Keratinocyte (primary cell): ENCODE data around the gene COA7. TPM values are rescaled to one million over a fixed set of nuclear protein-coding genes. Genes with fewer than 3 reads are reported as not detected.

Experiments used
- DNase-seq: peaks from one replicate; pipeline ENCODE4 v3.0.0-alpha.2; 2011; ENCODE audit warnings: low read depth, missing footprints, low spot score
- FAIRE-seq: peaks from 2 replicates; lab custom pipeline; 2011; peaks lifted over from hg19 to GRCh38; lab: Jason Lieb, UNC
- H2AFZ ChIP-seq: 2 replicates; pipeline ENCODE4 v1.6.0; 2012; ENCODE audit warnings: low read length, control low read depth, inconsistent platforms; ENCODE audit not compliant: control insufficient read depth
- H3K27ac ChIP-seq: 2 replicates; pipeline ENCODE4 v1.5.1; 2011; ENCODE audit warnings: low read length; ENCODE audit not compliant: control insufficient read depth, insufficient read depth
- H3K27me3 ChIP-seq: 3 replicates; pipeline ENCODE4 v1.6.0; 2011; ENCODE audit warnings: low read length; ENCODE audit not compliant: control insufficient read depth, insufficient read depth; ENCODE audit errors: extremely low read depth
- H3K36me3 ChIP-seq, 2 experiments: 2 replicates in 1 of 2; 3 replicates in 1 of 2; pipeline ENCODE4 v1.5.1; 2011; ENCODE audit warnings: low read length in 2 of 2, mild to moderate bottlenecking in 1 of 2; ENCODE audit not compliant: control insufficient read depth in 2 of 2, insufficient read depth in 2 of 2; ENCODE audit errors: extremely low read depth in 1 of 2
- H3K4me1 ChIP-seq: 3 replicates; pipeline ENCODE4 v1.5.1; 2011; ENCODE audit warnings: low read length; ENCODE audit not compliant: control insufficient read depth, insufficient read depth; ENCODE audit errors: extremely low read depth
- H3K4me2 ChIP-seq: 3 replicates; pipeline ENCODE4 v1.6.0; 2011; ENCODE audit warnings: low read depth, low read length; ENCODE audit not compliant: control insufficient read depth, insufficient read depth; ENCODE audit errors: extremely low read depth
- H3K4me3 ChIP-seq, 3 experiments: fragments of 200-600 bp in 1 of 3; sonication (generic) in 1 of 3; 2 replicates in 2 of 3; 3 replicates in 1 of 3; pipeline ENCODE4 v1.5.1; 2011 to 2016; ENCODE audit warnings: low read length in 3 of 3, mild to moderate bottlenecking in 3 of 3, control low read depth in 2 of 3, inconsistent platforms in 1 of 3, low read depth in 1 of 3, mixed read lengths in 1 of 3, mixed run types in 1 of 3, moderate library complexity in 1 of 3; ENCODE audit not compliant: control insufficient read depth in 2 of 3, insufficient read depth in 2 of 3; ENCODE audit errors: extremely low read depth in 1 of 3
- H3K79me2 ChIP-seq: 2 replicates; pipeline ENCODE4 v1.6.0; 2012; ENCODE audit warnings: low read length; ENCODE audit not compliant: control insufficient read depth, insufficient read depth
- H3K9ac ChIP-seq: 3 replicates; pipeline ENCODE4 v1.6.0; 2011; ENCODE audit warnings: low read length; ENCODE audit not compliant: control insufficient read depth, insufficient read depth; ENCODE audit errors: extremely low read depth
- H3K9me1 ChIP-seq: 3 replicates; pipeline ENCODE4 v1.6.0; 2011; ENCODE audit warnings: low read length; ENCODE audit not compliant: control insufficient read depth, insufficient read depth; ENCODE audit errors: extremely low read depth
- H3K9me3 ChIP-seq: 2 replicates; pipeline ENCODE4 v1.5.1; 2012; ENCODE audit warnings: low read depth, low read length; ENCODE audit not compliant: control insufficient read depth
- H4K20me1 ChIP-seq: 3 replicates; pipeline ENCODE4 v1.6.0; 2011; ENCODE audit warnings: low read length; ENCODE audit not compliant: control insufficient read depth, insufficient read depth; ENCODE audit errors: extremely low read depth
- EZH2 ChIP-seq: IDR thresholded peaks from one replicate; pipeline ENCODE4 v1.6.1; 2012; ENCODE audit warnings: inconsistent platforms, mild to moderate bottlenecking, low read length, moderate library complexity
- dilution Hi-C: fragments of 300-500 bp; cut with MboI; formaldehyde crosslinking; loops from one replicate; pipeline ENCODE4 v1.7.0; 2020; ENCODE audit warnings: low sequenced_read_pairs; ENCODE audit not compliant: extremely low pct_ligation_motif_present
- polyA plus RNA-seq, 5 experiments: library from polyadenylated mRNA; depleted of rRNA in 3 of 5; stranded (reverse) in 3 of 5; stranded (forward) in 1 of 5; unstranded in 1 of 5; fragments of >200 nt; gene quantifications; 1 replicate in 1 of 5; 2 replicates in 3 of 5; 3 replicates in 1 of 5; pipeline versions ENCODE4 v1.2.1 to v1.2.3, GENCODE V29; 2011 to 2012; ENCODE audit warnings: missing spikeins in 2 of 5, low read depth in 1 of 5, low replicate concordance in 1 of 5
- TF ChIP-seq, protein P1 (sequence below), 3 experiments: IDR thresholded peaks in 1 of 3; conservative IDR thresholded peaks in 1 of 3; optimal IDR thresholded peaks in 1 of 3; 2 replicates in 2 of 3; 3 replicates in 1 of 3; pipeline versions ENCODE3 to v1.5.1; 2011; ENCODE audit warnings: low read length in 3 of 3, mild to moderate bottlenecking in 3 of 3, moderate library complexity in 2 of 3, control low read depth in 1 of 3, inconsistent platforms in 1 of 3; ENCODE audit not compliant: insufficient read depth in 2 of 3; ENCODE audit errors: extremely low read depth in 1 of 3

COA7 gene
- polyA plus RNA-seq, 1 donor (not counting 4 experiments of a cell fraction or from before 2014, with no cell fraction given): 23.5 TPM

DNA sequence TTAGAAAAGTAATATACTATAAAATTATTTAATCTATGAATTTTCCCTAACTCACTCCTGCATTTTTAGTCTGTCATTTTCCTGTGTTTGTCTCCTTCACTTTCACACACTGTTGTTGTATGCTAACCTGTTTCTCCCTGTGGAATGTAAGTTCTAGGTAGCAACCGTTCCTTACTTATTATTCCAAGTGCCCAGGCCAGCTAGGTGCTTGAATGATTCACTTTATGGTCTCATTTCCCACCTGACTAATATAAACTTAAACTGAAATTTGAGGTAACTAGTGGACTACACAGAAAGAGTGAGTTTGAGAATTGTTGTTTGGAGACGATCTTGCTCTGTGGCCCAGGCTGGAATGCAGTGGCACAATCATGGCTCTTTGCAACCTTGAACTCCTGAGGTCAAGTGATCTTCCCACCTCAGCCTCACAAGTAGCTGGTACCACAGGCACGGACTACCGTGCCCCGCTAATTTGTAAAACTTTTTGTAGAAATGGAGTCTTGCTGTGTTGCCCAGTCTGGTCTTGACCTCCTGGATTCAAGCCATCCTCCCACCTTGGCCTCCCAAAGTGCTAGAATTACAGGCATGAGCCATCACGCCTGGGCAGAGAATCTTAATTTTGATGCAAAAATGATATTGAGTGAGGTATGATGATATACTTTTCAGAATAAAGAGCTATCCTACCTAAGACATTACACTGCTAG lies 30.0 kb upstream of the COA7 start:
- no peak for DNase-seq
- no peak for FAIRE-seq
- H4K20me1 ChIP-seq: no peaks in the 10 kb centered on the region

DNA sequence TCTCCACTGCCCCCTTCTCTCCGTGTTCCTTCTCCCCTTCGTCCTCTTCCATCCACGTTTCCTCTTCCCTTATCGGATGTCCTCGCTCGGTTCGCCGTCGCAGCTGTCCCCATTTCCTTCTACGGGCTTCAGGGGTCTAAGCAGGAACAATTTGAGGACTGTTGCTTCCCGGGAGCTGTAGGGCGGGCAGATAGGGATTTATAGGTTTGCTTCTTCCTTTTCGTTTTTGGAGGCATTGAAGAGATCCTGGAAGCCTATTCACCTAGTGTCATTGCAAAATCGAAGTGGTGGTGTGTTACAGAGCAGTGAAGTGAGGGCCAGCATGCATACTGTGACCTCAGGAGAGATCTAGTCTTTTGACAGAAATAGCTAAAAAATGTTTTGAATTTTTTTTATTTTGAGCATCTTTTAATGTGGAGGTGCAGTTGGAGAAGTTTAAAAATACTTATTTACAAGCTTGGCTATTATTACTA lies 29.0 kb upstream of the COA7 start:
- dilution Hi-C loops: no loop called here
- DNase-seq: no peak
- TF ChIP-seq EZH2: no peak
- TF ChIP-seq, protein P1, sequence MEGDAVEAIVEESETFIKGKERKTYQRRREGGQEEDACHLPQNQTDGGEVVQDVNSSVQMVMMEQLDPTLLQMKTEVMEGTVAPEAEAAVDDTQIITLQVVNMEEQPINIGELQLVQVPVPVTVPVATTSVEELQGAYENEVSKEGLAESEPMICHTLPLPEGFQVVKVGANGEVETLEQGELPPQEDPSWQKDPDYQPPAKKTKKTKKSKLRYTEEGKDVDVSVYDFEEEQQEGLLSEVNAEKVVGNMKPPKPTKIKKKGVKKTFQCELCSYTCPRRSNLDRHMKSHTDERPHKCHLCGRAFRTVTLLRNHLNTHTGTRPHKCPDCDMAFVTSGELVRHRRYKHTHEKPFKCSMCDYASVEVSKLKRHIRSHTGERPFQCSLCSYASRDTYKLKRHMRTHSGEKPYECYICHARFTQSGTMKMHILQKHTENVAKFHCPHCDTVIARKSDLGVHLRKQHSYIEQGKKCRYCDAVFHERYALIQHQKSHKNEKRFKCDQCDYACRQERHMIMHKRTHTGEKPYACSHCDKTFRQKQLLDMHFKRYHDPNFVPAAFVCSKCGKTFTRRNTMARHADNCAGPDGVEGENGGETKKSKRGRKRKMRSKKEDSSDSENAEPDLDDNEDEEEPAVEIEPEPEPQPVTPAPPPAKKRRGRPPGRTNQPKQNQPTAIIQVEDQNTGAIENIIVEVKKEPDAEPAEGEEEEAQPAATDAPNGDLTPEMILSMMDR (optimal IDR thresholded peaks at IDR 0.05 in 1 of 3, IDR thresholded peaks at IDR 0.05 in 1 of 3, conservative IDR thresholded peaks at IDR 0.05 in 1 of 3; ENCODE audit: extremely low read depth in 1 of 3, insufficient read depth in 2 of 3, low read length in 3 of 3): no peak
- H3K79me2 ChIP-seq: peaks cover 15% of the 10 kb centered on the region
- H3K36me3 ChIP-seq: peaks cover 0 to 1% of the 10 kb centered on the region in 2 experiments
- H3K9ac ChIP-seq: peak overlapping the region; percentile 75
- no peaks in the 10 kb centered on the region for H3K9me1 ChIP-seq
- peak overlapping the region; percentile 65 for H2AFZ ChIP-seq
- FAIRE-seq: peak; percentile 32
- H3K4me3 ChIP-seq: peak overlapping the region; percentile 92 to 96 (median 94)
- H4K20me1 ChIP-seq: no peaks in the 10 kb centered on the region
- peaks cover 8% of the 10 kb centered on the region for H3K4me1 ChIP-seq
- H3K9me3 ChIP-seq: no peaks in the 10 kb centered on the region
- H3K27me3 ChIP-seq: no peaks in the 10 kb centered on the region
- peak overlapping the region; percentile 60 for H3K27ac ChIP-seq
- H3K4me2 ChIP-seq: peak overlapping the region; percentile 97

More for the DNA sequence above, 30.0 kb upstream of the COA7 start:
- no peak overlapping the region for H2AFZ ChIP-seq
- H3K9ac ChIP-seq: no peak overlapping the region
- no peaks in the 10 kb centered on the region for H3K9me1 ChIP-seq
- no peaks in the 10 kb centered on the region for H3K27me3 ChIP-seq
- H3K27ac ChIP-seq: no peak overlapping the region
- H3K36me3 ChIP-seq: peaks cover 0 to 1% of the 10 kb centered on the region in 2 experiments
- TF ChIP-seq EZH2: no peak
- TF ChIP-seq, protein P1 (optimal IDR thresholded peaks at IDR 0.05 in 1 of 3, IDR thresholded peaks at IDR 0.05 in 1 of 3, conservative IDR thresholded peaks at IDR 0.05 in 1 of 3; ENCODE audit: extremely low read depth in 1 of 3, insufficient read depth in 2 of 3, low read length in 3 of 3): no peak
- H3K79me2 ChIP-seq: peaks cover 15% of the 10 kb centered on the region
- no peak overlapping the region for H3K4me3 ChIP-seq
- H3K9me3 ChIP-seq: no peaks in the 10 kb centered on the region
- dilution Hi-C loops: no loop called here
- peaks cover 8% of the 10 kb centered on the region for H3K4me1 ChIP-seq
- peak overlapping the region; percentile 25 for H3K4me2 ChIP-seq
